Stimulated activated CD4-positive, alpha-beta T cell treated with anti-CD3 and anti-CD28 coated beads, Interleukin-4, amount 100 ng/mL, for 4 hours (primary cell): Measurements from ENCODE around the gene POU2AF1.

Experiments
- DNase-seq, 2 experiments: peaks; one replicate each; pipeline ENCODE4 v3.0.0-alpha.2; 2020

POU2AF1 gene

DNA sequence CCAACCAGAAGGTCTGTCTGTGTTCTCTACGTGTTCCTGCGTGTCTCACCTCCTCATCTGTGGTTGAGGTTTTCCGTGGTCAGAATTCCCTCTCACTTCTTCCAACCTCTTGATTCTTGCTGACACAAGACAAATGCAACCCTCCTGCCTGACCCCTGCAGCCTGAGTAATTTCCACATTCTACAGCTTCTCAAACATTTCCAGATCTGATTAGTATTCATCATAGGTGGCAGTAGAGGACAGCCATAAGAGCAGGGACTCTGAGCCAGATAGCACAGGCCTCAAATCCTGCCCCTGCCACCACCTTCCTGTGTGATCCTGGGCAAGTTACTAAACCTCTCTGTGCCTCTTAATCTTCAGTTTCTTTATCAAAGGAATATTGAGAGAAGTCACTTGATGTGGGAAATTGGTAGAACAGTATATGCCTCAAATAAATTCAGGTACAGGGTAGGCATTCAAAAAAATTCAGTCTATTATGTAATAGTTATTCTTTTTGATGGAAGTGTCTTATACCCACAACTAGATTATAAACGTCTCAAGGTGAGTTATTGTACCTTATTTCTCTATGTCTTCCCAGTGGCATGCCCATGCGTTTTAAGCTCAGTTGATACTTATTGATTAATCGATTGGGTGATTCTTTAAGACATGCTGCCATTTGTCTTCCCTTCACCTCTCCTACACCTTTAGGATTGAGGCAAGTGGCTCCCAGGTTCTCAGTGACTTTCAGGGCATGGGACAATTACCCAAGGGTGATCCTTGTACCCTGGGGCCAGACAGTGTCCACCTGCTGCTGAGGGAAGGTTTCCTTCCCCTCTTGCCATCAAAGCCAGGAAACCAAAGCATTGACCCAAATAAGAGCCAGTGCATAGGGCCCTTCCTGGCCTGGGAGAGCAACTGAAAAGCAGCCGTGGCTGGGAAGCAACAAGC, 19.6 kb downstream of the POU2AF1 start:
- DNase-seq: no peak

DNA sequence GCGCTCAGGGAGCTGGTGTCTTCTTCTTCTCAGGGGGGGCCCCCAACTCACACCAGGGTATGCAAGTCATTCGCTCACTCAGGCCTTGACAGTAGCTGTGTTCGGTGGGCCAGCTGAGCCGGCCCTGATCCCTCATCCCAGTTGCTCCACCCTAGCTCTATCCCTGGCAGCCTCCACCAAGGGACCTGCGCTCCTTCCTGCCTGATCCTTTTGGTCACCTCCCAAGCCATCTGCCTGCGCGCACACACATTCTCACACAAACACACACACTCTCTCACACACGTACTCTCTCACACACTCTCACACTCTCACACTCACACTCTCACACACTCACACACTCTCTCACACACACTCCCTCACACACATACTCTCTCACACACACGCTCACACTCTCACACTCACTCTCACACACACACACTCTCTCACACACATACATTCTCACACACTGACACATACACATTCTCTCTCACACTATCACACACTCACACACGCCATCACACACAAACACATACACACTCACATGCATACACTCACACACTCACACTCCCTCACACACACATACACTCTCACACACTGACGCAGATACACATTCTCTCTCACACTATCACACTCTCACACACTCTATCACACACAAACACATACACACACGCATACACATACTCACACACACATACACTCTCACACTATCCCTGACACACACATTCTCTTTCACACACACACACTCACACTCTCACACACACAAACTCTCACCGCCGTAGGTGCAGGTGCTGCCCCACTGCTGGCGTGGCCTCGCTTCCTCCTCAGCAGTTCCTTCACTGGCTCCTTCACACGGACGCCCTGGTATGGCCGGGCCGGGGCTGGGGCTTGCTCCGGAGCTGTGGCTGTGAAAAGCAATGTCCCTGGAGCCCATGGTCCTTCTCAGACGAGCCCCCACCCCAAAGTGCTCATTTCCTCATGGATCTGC, 20.8 kb downstream of the POU2AF1 start:
- DNase-seq: no peak

DNA sequence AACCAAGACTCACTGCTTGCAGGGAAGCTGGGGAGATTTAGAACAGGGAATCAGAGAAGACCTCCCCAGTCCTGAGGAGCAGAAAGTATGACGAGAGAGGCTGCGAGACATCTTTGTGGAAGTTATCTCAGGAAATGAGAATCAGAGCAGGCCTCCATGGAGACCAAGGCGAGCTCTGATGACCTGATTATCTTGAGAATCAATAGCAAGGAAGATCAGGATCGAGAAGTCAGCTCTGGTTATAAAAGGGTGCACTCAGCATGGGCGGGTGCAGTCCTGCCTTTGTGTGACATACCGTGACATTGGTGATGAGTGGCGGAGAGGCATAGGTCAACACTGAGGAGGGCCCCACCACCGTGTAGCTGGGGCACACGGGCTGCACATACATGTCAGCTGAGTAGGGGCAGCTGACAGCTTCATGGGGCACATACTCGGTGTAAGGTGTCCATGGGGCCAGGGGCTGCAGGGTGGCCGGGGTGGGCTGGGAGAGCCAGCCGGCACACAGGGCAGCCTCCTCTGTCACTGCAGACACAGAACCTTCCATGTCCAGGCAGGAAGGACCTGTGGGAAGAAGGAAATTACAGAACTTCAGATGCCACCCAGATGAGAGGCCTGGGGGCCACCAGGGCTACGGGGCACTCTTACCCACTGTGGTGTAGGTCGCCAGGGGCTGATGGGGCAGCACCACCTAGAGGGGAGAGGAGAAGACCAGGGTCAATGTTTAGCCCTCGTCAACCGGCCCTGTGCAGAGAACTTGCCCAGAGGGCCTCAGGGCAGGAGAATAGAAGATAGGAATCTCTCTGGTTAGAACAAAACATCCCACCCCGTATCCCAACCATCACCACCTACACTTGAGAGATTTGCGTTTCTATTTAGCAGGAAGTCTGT, 21.7 kb downstream of the POU2AF1 start:
- no peak for DNase-seq

DNA sequence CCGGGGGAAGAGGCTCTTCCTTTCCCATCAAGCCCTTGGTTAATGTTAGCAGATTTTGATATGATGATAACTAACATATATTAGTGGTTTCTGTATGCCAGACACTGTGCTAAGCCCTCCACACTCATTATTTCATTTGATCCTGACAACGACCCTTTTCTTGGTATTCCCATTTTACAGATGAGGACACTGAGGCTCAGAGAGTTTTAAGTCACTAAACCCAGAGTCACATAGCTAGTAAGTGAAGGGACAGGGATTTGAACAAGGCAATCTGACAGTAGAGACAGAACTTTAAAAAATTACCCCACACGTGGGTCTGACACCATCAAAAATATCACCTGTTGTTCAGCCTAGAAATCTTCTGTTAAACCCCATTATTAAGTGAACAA, 22.4 kb downstream of the POU2AF1 start:
- no peak for DNase-seq

DNA sequence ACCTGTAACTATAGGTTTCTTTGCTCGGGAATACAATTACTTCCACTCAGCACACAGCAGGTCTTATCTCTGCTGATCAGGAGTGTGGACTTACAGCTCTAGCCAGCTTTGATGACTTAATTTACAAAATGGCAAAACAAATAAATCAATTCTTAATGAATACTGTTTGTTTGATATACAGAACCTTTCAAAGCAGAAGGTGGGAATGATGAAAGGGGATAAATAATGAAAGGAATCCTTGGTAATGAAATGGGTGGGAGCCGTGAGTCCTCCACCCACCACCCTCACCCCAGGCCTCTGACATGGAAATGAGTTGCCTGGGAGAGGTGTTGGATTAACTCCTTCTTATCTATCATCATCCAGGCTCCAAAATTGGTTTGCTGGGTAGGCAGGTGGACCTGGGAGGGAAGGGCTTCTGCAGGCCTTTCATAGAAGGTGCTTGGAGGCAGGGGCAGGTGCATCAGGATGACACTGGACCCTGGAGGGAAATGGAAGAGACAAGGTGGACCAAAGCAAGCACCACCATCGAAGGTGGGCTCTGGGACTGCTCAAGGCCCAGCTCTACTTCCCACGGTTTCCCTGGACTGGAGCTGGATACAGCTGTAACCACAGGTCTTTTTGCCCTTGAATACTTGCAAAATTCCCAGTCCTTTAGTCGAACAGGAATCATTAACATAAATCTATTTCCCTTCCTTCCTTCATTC, 23.0 kb downstream of the POU2AF1 start:
- DNase-seq: no peak

DNA sequence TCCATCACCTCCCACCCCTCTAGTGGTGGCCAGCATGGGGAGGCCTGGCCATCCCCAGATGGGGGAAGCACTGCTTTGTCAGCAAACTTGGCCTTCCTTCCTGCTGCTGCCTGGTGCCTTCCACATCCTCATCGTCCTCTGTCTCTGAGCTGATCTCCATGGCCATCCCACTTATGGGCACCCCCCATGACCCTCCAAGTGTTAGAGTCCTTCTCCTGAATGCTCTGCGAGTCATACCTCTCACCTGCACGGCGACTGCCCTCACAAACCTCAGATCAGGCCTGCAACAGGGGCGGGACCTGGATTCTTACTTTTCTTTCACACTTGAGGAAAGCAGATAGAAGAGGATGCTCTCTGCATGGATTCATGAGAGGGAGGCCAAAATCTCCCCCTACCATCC, 24.0 kb downstream of the POU2AF1 start:
- DNase-seq: no peak

DNA sequence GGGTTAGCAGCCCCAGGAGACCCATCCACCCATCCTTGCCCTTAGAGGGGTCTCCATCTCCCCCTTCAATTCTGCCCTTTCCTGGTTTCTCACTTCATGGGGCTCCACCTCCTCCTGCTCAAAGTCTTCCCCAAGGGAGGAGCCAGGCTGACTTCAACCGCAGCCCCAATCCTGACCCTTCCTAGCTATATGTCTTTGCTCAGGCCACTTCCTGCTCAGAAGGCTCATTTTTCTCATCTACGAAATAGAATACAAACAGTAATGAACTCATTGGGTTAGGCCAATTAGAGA, 24.5 kb downstream of the POU2AF1 start:
- no peak for DNase-seq

DNA sequence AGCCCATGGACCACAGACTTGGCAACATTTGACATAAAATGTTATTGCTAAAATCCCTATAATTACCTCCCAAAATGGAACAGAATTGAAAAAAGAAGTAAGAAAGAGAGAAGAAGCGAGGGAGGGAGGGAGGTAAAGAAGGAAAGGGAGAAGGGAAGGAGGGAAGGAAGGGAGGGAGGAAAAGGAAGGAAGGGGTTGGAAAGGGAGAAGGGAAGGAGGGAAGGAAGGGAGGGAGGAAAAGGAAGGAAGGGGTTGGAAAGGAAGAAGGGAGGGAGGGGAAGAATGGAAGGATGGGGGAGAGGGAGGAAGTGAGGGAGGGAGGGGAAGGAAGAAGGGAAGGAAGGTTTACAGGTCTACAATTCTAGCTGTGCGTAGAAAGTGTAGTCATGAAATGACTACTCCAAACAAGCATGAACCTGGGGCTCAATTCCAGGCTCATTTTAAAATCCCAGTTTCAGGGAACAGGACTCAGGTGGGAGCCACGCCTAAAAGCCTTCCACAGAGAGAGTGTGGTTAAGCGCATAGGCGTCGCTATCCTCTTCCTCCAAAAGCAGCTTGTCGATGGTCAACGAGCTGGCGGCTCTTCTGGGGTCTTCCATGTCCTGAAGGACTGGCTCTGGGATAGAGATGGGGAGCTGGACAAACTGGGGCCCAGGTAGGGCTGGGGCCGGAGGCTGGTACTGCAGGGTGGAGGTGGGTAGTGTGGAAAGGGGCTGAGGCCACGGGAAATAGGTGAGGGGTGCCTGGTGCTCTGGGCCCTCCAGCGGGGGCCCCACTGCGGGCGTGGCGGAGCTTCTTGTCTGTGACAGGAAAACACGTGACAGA, 25.1 kb downstream of the POU2AF1 start:
- DNase-seq: no peak

DNA sequence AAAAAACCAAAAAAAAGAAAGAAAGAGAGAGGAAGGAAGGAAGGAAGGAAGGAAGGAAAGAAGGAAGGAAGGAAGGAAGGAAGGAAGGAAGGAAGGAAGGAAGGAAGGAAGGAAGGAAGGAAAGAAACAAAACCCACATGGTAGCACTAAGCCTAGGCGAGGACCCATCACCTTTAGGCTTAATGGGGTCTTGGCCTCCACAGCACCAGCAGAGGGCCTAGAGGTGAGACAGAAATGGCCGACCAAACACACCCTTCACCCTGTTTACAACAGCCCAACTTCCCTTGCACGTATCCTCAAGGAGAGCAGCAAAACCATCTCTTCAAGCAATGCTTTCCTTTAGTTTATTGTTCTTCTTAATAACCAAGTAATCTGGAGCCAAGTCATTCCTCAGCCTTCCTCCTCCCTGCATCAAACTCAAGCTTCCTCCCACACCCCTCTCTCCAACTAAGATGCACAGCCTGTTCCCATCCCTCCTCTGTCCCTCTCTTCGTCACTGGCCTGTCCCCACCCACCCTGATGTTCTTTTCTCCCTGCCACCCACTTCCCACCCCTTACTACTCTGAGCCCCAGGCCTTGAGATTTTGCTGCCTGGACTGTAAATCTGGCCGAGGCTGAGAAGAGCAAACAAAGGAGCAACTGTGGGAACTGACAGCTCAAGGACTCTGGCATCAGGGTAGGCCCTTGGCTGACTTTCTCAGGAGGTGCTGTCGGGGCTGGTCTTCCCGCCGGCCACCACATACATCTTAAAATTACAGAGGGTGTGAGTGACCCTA, 26.0 kb downstream of the POU2AF1 start:
- no peak for DNase-seq

DNA sequence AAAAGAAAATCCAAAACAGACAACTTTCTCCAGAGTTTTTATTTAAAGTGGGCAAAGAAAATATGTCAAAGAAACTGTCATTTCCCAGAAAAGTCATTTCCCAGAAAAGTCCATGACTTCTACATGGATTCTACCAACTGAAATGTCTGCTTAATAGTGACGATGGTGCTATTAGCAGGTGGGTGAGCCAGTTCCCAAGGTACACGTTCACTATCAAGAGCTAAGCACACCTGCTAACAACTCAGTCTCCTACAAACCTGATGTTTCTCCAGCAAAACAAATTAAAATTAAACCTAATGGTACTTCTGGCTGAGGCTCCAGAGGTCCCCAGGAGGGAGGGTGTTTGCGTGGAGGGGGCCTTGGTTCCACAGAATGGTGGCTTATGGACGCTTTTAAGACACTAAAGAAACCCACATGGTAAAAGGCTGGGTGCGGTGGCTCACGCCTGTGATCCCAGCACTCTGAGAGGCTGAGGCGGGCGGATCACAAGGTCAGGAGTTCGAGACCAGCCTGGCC, 26.8 kb downstream of the POU2AF1 start:
- DNase-seq: no peak

DNA sequence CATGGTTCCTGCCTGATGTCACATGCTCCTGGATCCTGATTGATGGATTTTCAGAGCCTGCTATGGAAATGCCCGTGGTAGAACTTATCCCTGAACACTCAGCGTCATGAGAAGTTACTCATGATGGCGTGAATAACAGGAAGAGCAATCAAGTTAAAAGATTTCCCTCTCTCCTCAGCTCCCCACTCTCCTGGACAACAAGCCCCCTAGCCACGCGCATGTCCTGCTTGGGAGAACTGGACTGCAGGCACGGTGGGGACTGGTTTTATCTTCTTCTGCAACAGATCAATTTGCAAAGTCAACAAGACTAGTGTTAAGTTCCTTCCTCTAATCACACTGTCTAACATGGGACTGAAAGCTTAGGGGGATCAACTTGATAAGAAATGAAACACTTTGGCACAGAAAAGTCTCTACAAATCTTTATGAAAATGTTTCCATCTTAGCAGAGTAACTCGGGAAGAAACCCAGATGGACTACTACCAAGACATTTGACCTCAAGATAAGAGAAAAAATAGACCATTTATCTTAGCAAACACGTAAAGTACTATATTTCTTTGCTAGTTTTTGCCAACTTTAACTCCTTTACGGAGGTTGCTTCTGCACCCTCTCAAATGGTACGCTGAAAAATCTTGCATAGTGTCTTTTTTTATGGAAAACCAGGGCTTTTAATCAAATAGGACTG, 27.6 kb downstream of the POU2AF1 start:
- DNase-seq: no peak

DNA sequence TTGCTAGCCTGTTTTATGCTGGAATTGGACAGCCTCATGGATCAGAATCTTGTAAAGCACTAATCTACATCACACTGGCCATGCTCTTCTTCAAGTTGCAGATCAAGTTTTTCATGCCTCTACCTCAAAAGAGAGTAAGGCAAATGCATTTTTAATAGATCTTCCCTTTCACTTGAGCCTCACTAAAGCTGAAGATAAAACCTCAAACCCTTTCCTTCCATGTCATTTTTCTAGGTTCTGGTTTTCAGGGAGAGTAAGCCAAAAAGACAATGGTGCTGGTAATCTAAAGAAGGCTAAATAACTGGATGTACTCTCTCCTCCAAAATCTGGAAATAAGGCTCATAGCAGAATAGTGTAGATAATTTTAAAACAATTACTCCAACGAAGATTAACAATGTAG, 28.3 kb downstream of the POU2AF1 start:
- no peak for DNase-seq

DNA sequence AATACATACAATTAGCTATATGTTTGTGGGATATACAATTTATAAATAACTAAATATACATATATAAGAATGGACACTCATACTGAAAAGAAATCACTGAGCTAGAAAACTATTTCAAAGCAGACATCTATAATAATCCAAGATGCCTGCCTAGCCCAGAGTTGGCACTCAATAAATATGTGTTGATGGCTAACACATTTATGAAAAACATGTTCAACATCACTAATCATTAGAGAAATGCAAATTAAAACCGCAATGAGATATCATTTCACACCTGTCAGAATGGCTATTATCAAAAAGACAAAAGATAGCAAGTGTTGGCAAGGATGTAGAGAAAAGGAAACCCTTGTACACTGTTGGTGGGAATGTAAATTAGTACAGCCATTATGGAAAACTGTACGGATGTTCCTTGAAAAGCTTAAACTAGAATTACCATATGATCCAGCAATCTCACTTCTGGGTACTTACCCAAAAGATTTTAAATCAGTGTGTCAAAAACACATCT, 29.8 kb downstream of the POU2AF1 start:
- DNase-seq: no peak

DNA sequence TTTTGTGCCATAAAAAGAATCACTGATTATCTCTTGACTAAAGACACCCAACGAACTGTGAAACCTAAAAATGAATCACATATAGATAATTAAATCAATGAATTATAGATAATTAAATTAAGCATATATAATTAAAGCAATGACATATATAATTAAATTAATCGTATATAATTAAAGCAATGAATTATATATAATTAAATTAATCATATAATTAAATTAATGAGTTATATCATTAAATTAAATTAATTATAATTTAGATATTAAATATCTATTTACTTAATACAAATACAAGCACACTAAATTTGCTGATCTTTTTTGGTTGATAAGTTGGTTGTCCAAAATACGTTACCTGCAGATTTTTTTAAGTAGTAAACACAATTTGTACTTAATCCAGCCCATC, 30.9 kb downstream of the POU2AF1 start:
- DNase-seq: no peak

DNA sequence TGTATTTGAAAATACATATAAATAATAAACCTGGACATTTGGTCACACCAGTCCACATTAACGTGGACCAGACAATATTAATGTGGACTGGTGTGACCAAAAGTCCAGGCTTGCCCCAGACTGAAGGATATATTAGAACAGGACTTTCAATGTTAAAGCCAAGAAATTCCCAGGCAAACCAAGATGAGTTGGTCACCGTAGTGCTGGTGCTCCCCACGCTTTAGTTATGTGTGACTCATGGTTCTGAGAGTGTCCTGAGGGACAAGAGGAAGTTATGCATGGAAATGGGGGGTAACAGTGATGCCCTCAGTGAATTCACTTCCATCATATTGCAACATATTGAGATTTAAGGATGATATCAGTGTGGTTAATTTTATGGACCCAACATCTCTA, 31.4 kb downstream of the POU2AF1 start:
- no peak for DNase-seq

DNA sequence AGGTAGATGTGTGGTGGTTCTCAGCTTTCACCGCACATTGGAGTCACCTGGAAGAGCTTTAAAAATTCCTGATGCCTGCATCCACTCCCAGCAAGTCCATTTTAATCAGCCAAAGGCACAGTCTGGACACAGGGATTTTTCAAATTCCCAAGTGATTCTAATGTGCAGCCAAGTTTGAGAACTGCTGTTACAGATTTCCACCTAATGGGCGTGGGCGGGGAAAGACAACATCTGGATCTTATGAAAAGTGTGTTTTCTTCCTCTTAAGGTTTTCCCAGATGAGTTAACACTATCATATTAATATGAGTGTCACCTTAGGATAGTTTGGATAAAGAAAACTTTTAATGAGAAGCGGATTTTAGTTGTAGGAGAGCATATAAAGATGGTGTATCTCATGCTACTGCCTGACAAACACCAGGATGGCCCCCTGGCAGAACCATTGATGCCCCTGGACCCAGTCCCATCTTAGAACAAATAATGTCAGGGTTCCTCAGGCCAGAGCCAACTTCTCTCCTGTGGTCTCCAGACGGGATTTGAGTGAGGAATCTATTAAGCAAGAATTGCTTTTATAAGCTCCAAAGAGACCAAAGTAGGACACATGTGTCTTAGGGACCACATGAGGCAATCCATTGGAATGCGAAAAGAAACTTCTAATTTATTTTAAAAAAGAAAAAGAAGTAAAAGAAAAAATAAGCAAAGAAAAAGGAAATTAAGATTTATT, 31.9 kb downstream of the POU2AF1 start:
- DNase-seq: no peak

DNA sequence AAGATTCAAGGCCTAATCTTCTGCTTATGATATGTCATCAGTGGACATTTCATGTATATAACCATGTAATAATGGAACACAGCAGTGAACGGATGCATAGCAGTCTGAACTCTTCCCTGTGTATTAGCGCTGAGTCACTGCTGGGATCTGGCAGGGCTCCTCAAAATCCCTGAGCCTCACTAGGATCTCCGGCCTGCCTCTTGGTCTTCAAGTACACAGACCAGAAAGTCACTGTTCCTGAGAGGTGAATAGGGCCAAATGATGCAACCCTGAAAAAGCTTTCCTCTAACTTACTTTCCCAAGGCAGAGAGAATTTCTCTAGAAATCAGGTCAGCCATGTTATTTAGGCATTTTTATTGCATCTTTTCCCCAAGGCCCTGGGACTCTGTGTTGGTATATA, 35.0 kb downstream of the POU2AF1 start:
- DNase-seq: no peak

DNA sequence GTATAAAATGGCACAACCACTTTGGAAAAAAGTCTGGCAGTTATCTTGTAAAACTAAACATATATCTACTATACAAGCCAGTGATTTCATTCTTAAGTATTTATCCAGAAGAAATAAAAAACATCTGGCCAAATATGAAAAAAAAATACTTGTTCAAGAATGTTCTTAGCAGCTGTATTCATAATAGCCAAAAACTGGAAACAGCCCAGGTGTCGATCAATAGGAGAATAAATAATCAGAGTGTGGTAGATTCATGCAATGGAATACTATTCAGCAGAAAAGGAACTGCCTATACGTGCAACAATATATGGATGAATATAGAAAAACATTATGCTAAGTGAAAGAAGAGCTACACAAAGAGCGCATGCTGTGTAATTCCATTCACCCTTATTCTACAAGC, 36.7 kb downstream of the POU2AF1 start:
- DNase-seq: no peak
